Loucy (cell line): ENCODE measurements around the gene MEN1.

Experiments used
- H2AFZ ChIP-seq: fragments of 200-600 bp; sonication (generic); 2 replicates; pipeline ENCODE4 v1.6.0; 2016; ENCODE audit warnings: antibody characterized with exemption, mild to moderate bottlenecking, low read length, moderate library complexity
- H3F3A ChIP-seq: fragments of 200-600 bp; 2 replicates; pipeline ENCODE4 v1.6.0; 2016; ENCODE audit warnings: antibody characterized with exemption, low read depth, mild to moderate bottlenecking
- H3K27me3 ChIP-seq: fragments of 200-600 bp; sonication (generic); 2 replicates; pipeline ENCODE4 v1.6.1; 2014; ENCODE audit warnings: low read length, mild to moderate bottlenecking; ENCODE audit not compliant: insufficient read depth, poor library complexity, severe bottlenecking
- H3K36me3 ChIP-seq: fragments of 200-600 bp; sonication (generic); 2 replicates; pipeline ENCODE4 v1.6.1; 2016; ENCODE audit warnings: low read length; ENCODE audit not compliant: insufficient read depth
- H3K4me1 ChIP-seq: fragments of 200-600 bp; sonication (generic); 2 replicates; pipeline ENCODE4 v1.5.1; 2014; ENCODE audit warnings: low read length, mild to moderate bottlenecking; ENCODE audit not compliant: insufficient read depth, poor library complexity, severe bottlenecking
- H3K4me2 ChIP-seq: fragments of 200-600 bp; sonication (generic); 2 replicates; pipeline ENCODE4 v1.6.0; 2014; ENCODE audit warnings: antibody characterized with exemption, low read length, low read depth, mild to moderate bottlenecking; ENCODE audit not compliant: poor library complexity, severe bottlenecking
- H3K4me3 ChIP-seq: fragments of 200-600 bp; sonication (generic); 2 replicates; pipeline ENCODE4 v1.5.1; 2014; ENCODE audit warnings: low read length, mild to moderate bottlenecking, mixed read lengths; ENCODE audit not compliant: poor library complexity, severe bottlenecking
- H3K79me2 ChIP-seq: fragments of 200-600 bp; sonication (generic); 2 replicates; pipeline ENCODE4 v1.6.1; 2014; ENCODE audit warnings: low read length; ENCODE audit not compliant: insufficient read depth
- H3K9ac ChIP-seq: fragments of 200-600 bp; sonication (generic); 2 replicates; pipeline ENCODE4 v1.6.0; 2014; ENCODE audit warnings: mild to moderate bottlenecking, low read depth, low read length, moderate library complexity; ENCODE audit not compliant: poor library complexity, severe bottlenecking
- H3K9me2 ChIP-seq: fragments of 200-600 bp; sonication (generic); replicated peaks from 2 replicates; pipeline ENCODE4 v1.6.1; 2016; ENCODE audit warnings: low read depth, low read length, mixed read lengths
- H3K9me3 ChIP-seq: fragments of 200-600 bp; sonication (generic); 2 replicates; pipeline ENCODE4 v1.6.1; 2014; ENCODE audit warnings: mild to moderate bottlenecking, antibody characterized with exemption, low read length, low read depth; ENCODE audit not compliant: insufficient read depth
- H4K20me1 ChIP-seq: fragments of 200-600 bp; sonication (generic); 2 replicates; pipeline ENCODE4 v1.6.0; 2014; ENCODE audit warnings: antibody characterized with exemption, low read length, mild to moderate bottlenecking; ENCODE audit not compliant: insufficient read depth, poor library complexity, severe bottlenecking
- EZH2phosphoT487 ChIP-seq: fragments of 200-600 bp; IDR thresholded peaks from 2 replicates; pipeline ENCODE4 v1.6.1; 2018; ENCODE audit warnings: antibody characterized with exemption, mild to moderate bottlenecking, moderate library complexity, borderline replicate concordance
- TF ChIP-seq, protein P1 (sequence below): fragments of 200-600 bp; sonication (generic); conservative IDR thresholded peaks from 2 replicates; pipeline ENCODE4 v1.5.1; 2014; ENCODE audit warnings: mild to moderate bottlenecking, antibody characterized with exemption, low read length

The MEN1 gene

DNA sequence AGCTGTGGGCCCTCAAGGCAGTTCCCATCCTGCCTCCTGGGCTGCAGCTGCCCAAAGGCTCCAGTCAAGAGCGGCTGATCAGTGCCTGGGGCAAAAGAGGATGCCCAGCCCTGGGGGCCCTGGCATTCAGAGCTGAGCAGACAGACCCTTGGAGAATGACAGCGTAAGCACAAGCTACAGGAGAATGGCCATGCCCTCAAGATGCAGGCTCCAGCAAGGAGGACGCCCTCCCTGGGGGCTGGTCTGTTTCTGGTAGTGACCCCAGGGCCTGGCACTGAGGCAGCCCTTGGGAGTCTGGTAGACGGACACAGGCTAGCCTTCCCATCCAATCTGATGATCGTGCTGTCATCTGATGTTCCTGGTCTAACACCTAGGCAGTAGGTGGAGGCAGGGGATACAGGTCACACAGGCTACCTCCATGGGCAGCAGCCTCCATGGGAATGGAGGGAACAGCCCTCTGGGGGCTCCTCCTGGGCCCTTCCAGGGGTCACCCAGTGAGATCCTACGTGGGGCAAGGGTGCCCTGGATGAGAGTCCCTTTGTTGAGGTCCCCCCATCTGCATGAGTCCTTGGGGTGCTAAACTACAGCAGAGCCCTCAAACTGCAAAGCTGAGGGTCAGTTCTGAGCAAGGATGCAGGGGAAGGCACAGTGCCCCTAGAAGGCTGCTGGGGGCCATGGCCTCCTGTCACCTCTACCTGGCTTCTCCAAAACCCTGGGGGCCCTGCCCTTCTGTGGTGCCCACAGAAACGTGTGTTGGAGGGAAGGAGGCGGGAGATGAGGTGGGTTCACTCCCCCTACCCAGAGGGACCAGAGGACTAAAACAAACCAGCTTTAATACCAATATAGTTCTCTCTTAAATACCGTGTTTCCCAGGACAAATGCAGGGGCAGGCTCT is 21.8 kb downstream of the MEN1 start:
- Histone ChIP-seq H3K79me2 (no peaks in the 10 kb centered on the region), H3K9me2 (no peaks in the 10 kb centered on the region), H3K4me2 (no peak overlapping the region), H3K27me3 (no peaks in the 10 kb centered on the region), H3K4me1 (peaks cover 6% of the 10 kb centered on the region), H3K4me3 (no peak overlapping the region), H3K36me3 (no peaks in the 10 kb centered on the region), H3F3A (peaks cover 1% of the 10 kb centered on the region; the same call in 1 of the 2 replicates), H3K9me3 (no peaks in the 10 kb centered on the region), H2AFZ (no peak overlapping the region), H4K20me1 (no peaks in the 10 kb centered on the region), H3K9ac (no peak overlapping the region)
- TF ChIP-seq EZH2phosphoT487: no peak
- TF ChIP-seq, protein P1, sequence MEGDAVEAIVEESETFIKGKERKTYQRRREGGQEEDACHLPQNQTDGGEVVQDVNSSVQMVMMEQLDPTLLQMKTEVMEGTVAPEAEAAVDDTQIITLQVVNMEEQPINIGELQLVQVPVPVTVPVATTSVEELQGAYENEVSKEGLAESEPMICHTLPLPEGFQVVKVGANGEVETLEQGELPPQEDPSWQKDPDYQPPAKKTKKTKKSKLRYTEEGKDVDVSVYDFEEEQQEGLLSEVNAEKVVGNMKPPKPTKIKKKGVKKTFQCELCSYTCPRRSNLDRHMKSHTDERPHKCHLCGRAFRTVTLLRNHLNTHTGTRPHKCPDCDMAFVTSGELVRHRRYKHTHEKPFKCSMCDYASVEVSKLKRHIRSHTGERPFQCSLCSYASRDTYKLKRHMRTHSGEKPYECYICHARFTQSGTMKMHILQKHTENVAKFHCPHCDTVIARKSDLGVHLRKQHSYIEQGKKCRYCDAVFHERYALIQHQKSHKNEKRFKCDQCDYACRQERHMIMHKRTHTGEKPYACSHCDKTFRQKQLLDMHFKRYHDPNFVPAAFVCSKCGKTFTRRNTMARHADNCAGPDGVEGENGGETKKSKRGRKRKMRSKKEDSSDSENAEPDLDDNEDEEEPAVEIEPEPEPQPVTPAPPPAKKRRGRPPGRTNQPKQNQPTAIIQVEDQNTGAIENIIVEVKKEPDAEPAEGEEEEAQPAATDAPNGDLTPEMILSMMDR: no peak

DNA sequence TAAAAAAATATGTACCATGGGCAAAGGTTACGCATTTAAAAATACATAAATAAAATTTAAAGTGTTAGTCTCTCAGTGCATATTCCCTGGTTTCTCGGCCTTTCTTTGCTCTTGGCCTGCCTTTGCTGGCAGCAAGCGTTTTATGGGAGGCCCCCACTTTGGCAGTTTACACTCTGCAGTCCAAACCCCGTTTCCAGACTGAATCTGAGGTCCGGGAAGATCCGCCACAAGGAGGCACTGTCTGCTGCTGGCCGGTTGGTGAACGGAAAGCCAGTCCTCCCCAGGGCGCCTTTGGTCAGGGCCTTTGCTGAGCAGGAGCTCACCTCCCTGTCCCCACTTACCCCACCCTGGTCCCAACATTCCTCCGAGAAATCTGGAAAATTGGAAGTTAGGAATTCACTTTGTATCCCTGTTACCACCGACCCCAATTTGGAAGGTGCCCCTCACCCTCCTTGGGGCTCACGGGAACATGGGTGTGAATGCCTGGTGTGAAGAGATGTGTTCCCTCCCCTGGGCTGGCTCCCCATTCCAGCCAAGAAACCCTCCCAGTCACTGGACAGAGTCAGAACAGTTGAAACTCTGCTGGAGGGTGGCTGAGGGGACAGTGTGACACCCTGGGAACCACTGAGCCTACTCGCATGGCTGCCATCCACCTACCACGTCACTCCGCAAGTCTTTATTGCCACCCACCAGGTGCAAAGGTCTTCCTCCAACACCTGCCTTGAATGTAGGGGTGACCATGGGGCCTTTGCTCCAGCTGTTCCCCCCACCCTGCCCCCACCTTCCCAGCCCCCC is 22.6 kb downstream of the MEN1 start:
- Histone ChIP-seq H3K9ac (no peak overlapping the region), H3K36me3 (no peaks in the 10 kb centered on the region), H3K79me2 (no peaks in the 10 kb centered on the region), H3K4me2 (no peak overlapping the region), H3F3A (no peaks in the 10 kb centered on the region), H3K9me3 (no peaks in the 10 kb centered on the region), H3K4me1 (no peaks in the 10 kb centered on the region), H3K27me3 (no peaks in the 10 kb centered on the region), H3K9me2 (no peaks in the 10 kb centered on the region), H2AFZ (no peak overlapping the region), H3K4me3 (no peak overlapping the region), H4K20me1 (no peaks in the 10 kb centered on the region)
- TF ChIP-seq, protein P1: peak; percentile 85
- TF ChIP-seq EZH2phosphoT487: no peak

DNA sequence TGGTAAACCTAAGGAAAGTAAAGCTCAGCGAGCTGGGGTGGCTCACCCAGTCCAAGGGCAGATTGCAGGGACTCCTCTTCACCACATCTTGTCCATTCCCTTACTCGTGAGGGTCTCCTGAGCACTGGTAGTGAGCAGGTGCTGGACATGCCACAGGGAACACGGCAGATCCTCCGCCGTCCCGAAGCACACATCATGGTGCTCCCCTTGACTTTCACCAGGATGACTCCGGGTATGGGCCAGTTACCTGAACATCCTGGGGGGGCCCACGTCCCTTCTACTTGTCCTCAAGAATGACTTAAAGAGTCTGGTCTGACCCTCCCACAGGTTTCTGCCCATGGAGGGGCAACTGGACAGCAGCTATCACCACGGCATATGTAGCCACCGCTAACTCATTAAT is 24.0 kb downstream of the MEN1 start:
- no peaks in the 10 kb centered on the region for H3F3A ChIP-seq
- H3K79me2 ChIP-seq: no peaks in the 10 kb centered on the region
- no peaks in the 10 kb centered on the region for H3K27me3 ChIP-seq
- no peak overlapping the region for H3K9ac ChIP-seq
- no peaks in the 10 kb centered on the region for H4K20me1 ChIP-seq
- no peak overlapping the region for H3K4me2 ChIP-seq
- no peaks in the 10 kb centered on the region for H3K36me3 ChIP-seq
- H2AFZ ChIP-seq: no peak overlapping the region
- H3K9me2 ChIP-seq: no peaks in the 10 kb centered on the region
- no peak overlapping the region for H3K4me3 ChIP-seq
- TF ChIP-seq, protein P1: no peak
- no peak for TF ChIP-seq EZH2phosphoT487
- H3K9me3 ChIP-seq: no peaks in the 10 kb centered on the region
- no peaks in the 10 kb centered on the region for H3K4me1 ChIP-seq
